ENCODE results near the gene CCSER1.

- TF ChIP-seq CTCF (conservative IDR thresholded peaks at IDR 0.05; ENCODE audit: low read length): no peak
- no peak for TF ChIP-seq EZH2phosphoT487 (IDR thresholded peaks at IDR 0.05; ENCODE audit: borderline replicate concordance, low read depth, low read length)
Observed at GRCh38 chr4:90120815-90121214, 6.4 kb upstream of the CCSER1 start.
